ENCODE measurements around the gene TXNIP.

DNA sequence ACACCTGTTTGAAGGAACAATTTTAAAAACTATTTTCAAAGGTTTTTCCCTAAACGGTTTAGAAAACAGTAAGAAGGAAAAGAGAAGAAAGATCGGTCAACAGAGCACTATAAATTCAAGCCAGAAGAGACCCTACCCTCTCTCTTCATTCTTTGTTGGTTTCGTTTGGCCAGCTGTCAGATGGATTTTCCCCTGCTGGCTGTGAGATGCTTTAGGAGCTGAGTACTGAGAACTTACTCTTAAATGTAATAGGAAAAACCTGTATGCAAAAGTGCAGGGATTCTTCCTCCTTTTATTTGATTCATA, 1.3 kb upstream of the TXNIP start:
- no peak for TF ChIP-seq POLR2A (IDR thresholded peaks at IDR 0.05)
- TF ChIP-seq, protein P1, sequence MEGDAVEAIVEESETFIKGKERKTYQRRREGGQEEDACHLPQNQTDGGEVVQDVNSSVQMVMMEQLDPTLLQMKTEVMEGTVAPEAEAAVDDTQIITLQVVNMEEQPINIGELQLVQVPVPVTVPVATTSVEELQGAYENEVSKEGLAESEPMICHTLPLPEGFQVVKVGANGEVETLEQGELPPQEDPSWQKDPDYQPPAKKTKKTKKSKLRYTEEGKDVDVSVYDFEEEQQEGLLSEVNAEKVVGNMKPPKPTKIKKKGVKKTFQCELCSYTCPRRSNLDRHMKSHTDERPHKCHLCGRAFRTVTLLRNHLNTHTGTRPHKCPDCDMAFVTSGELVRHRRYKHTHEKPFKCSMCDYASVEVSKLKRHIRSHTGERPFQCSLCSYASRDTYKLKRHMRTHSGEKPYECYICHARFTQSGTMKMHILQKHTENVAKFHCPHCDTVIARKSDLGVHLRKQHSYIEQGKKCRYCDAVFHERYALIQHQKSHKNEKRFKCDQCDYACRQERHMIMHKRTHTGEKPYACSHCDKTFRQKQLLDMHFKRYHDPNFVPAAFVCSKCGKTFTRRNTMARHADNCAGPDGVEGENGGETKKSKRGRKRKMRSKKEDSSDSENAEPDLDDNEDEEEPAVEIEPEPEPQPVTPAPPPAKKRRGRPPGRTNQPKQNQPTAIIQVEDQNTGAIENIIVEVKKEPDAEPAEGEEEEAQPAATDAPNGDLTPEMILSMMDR (IDR thresholded peaks at IDR 0.05): peak in 1 of 4 experiments; percentile 31
